Right lobe of liver (tissue), 4 donors: ENCODE results near the gene VGLL3.

ENCODE experiments used
- POLR2A ChIP-seq: fragments of 450-650 bp; IDR thresholded peaks from one replicate; pipeline ENCODE4 v1.6.1; 2017; ENCODE audit warnings: antibody characterized with exemption, mild to moderate bottlenecking
- TF ChIP-seq, protein P1 (sequence below), 4 donors: fragments of 200-600 bp in 3 of 4; fragments of 450-650 bp in 1 of 4; IDR thresholded peaks; one replicate each; pipeline versions ENCODE4 v1.5.1 to v1.8.0; 2016 to 2022; ENCODE audit warnings: antibody characterized with exemption in 4 of 4, mild to moderate bottlenecking in 2 of 4
- donor health status: DM: no; HTN: no; CAD: no.
- donor health status: DM: no; HTN: no; CAD: no.
- donor health status: DM: no; HTN: yes; CAD: no.

GRCh38 chr3:86965166-86965565 is 25.8 kb downstream of the VGLL3 start:
- TF ChIP-seq, protein P1, sequence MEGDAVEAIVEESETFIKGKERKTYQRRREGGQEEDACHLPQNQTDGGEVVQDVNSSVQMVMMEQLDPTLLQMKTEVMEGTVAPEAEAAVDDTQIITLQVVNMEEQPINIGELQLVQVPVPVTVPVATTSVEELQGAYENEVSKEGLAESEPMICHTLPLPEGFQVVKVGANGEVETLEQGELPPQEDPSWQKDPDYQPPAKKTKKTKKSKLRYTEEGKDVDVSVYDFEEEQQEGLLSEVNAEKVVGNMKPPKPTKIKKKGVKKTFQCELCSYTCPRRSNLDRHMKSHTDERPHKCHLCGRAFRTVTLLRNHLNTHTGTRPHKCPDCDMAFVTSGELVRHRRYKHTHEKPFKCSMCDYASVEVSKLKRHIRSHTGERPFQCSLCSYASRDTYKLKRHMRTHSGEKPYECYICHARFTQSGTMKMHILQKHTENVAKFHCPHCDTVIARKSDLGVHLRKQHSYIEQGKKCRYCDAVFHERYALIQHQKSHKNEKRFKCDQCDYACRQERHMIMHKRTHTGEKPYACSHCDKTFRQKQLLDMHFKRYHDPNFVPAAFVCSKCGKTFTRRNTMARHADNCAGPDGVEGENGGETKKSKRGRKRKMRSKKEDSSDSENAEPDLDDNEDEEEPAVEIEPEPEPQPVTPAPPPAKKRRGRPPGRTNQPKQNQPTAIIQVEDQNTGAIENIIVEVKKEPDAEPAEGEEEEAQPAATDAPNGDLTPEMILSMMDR (IDR thresholded peaks at IDR 0.05), result no peak
- TF ChIP-seq POLR2A, result no peak
